Measurements from ENCODE around the gene ZNF451.

ZNF451 gene

GRCh38 chr6:57147955-57148858 is 58.2 kb downstream of the ZNF451 start:
- no peak for DNase-seq (ENCODE audit: low spot score)

DNA sequence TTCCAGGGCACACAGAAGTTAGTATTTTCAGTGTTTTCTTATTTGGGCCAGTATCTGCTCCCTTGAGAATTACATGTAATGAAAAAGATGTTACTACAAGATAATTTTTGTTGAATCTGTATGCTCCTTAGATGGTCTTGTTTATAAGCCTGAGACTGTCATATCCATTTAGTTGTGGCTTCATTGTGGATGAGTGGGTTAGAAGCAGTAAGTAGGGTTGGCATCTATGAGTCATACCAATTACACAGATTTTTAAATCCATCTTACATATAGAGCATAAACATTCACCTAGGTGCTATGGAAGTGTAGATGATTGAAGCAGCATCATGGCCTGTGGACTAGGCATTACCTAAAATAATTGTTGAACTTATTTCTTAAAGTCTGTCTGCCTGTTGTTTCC is 68.7 kb downstream of the ZNF451 start:
- no peak for DNase-seq (ENCODE audit: low spot score)

- DNase-seq (ENCODE audit: low spot score), result no peak
Measured at GRCh38 chr6:57159127-57159526, 69.1 kb downstream of the ZNF451 start.

DNA sequence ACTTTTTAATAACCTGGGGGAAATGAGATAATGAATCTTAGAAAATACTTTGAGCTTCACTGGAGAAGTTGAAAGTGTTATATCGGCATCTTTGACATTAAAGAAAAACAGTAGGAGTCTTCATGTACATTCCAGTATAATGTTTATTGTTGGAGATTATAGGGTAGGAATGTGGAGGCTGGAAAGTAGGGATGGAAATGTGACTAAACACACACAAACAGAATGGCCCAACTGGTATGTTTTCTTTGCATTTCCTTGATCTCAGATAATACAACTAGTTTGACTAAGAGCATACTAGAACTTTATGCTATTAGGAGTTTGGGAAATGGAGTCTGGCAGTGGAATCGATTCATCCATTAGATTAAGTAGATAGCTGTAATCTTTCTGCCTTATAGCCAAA is 72.0 kb downstream of the ZNF451 start:
- DNase-seq (ENCODE audit: low spot score), result no peak

DNA sequence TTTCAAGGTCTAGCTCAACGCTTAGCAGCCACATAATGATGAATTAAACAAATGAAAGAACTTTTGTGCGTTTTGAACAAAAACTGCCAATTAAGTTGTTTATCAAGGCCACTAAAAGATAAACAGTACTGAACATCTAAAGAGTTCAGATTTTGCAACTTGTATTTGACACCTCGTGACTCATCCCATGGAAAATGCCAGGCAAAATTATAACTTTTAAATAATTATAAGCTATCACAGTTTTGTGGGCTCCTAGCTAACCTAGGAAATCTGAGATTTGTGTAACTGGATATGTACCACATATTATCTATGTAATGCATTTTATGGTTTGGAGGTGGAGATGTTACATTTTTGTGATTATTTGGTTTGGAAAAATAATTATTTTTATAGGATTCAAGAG is 72.5 kb downstream of the ZNF451 start:
- DNase-seq (ENCODE audit: low spot score), result no peak

GRCh38 chr6:57163956-57164355 is 74.0 kb downstream of the ZNF451 start:
- no peak for DNase-seq (ENCODE audit: low spot score)

GRCh38 chr6:57165080-57165479 is 75.1 kb downstream of the ZNF451 start:
- no peak for DNase-seq (ENCODE audit: low spot score)

DNA sequence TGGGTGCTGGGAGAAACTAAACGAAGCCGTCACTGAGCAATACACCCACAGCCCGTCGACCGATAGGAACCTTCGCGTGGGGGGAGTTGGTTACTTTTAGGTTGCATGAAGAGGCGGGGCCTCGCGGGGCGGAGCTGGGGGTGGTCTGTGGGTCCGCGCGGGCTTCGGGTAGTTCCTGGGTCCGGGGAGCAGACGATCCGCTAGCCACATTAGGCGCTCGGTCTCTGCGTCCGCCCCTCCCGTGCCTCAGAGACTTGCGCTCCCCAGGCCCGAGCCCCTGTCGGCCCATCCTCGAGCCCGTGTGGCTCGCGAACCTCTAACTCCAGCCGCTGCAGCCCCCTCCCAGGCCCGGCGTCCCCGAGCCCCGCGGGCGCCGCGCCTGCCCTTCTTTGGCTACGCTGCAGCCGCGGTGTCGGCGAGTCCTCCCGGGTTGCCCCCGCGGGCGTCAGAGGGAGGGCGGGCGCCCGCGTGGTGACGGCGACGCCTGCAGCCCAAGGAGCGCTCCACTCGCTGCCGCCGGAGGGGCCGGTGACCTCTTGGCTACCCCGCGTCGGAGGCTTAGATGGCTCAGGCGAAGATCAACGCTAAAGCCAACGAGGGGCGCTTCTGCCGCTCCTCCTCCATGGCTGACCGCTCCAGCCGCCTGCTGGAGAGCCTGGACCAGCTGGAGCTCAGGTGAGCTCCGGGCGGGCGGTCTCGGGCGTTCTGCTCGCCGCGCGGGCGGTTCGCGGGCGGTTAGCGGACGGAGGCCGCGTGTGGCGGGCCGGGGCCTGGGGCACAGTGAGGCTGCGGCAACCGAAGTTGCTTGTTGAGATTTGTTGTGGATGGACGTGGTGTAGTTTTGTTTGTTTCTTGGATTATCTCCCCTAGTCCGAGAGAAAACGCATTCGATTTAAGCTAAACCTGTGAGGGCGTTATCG is 82.4 kb downstream of the ZNF451 start, which contains the start of gene BAG2:
BAG2 (plus strand) TSS at position 191 of the 920 bp plus-strand sequence; CDS start at position 563, 372 bp downstream.
- peak; percentile 87 for DNase-seq (ENCODE audit: low spot score)

DNA sequence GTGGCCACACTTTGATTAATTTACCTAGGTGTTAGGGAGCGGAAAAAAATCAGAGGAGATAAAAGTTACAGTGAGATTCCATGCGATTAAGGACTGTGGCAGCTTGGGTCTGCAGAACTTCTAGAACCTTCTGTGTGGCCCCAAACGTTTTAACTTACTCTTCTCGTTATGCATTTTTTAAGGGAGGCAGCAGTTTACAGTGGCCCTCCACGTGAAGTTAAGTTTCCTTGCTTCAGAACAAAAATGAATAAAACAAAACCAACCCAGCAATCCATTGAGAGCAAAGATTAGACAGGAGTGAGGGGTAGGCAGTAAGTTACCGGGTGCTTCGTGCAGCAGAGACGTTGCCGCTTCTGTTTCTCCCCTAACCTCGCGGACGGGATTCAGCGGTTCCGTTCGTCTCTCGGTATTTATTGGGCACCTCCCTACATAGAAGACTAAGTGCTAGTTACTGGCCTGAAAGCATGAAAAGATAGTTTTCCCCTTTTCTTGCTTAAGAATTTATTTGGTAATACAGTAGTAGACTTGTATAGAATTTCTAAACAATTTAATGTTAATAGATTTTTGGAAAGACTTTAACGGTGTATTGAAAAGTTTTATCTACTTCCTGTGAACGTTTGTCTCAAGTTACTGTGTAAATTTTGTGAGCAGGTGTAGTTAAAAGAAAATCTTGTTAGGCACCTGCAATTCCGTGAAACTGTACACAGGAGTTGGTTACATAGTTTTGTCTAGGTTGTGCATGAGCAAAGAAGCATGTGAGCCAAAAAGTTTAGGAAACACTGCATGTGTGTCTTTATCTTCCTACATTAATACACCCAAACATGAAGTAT is 83.3 kb downstream of the ZNF451 start:
- DNase-seq (ENCODE audit: low spot score), result peak; percentile 27

GRCh38 chr6:57173886-57174510 is 84.0 kb downstream of the ZNF451 start:
- DNase-seq (ENCODE audit: low spot score), result peak; percentile 69

DNA sequence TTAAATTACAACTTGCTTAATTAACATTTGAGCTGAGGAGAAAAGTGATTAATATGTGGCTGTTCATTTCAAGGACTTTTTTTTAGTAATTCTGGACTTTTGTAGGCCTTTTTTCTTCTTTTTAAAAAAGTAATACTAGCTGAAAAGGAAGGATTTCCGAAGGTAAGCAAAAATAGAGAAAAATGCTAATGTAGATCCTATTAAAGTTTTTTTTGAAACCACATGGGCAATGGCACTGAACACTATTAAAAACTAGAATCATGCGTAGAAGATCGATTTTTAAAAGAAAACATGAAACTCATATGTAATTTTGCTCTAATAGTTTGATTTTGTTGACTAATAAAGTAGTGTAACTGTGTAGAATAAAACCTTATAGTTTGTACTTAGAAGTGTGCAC is 84.5 kb downstream of the ZNF451 start:
- no peak for DNase-seq (ENCODE audit: low spot score)

DNA sequence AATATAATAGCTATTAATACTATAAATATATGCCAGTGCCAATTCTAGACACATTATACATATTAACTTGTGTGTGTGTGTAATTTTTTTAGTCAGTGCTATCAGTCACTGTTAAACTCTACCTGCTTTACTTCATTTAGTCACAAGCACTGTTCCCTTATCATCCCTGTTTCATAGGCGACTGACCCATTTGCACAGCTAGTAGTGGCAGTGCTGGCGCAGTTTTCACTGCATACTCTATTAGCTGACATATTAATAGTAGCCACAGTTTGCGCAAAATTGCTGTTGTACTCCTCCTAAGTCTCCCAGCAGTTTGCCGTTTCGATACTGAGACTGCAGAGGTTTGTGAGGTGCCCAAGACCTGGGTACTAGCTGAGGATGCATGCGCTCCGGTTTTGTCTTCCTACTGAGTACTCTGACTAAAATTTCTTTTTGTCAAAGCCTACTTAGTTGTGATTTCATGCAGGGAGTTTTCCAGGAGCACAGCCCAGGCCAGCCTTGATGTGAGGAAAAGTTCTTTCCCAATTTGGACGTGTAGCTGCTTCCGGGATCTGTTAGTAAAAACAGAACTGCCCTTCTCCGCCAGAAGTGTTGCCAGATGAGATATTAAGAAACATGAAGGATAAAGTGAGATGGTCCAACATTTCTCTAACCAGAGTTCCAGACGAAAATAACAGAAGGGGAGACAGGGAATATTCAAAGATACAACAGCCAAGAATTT is 87.7 kb downstream of the ZNF451 start:
- peak; percentile 28 for DNase-seq (ENCODE audit: low spot score)

DNA sequence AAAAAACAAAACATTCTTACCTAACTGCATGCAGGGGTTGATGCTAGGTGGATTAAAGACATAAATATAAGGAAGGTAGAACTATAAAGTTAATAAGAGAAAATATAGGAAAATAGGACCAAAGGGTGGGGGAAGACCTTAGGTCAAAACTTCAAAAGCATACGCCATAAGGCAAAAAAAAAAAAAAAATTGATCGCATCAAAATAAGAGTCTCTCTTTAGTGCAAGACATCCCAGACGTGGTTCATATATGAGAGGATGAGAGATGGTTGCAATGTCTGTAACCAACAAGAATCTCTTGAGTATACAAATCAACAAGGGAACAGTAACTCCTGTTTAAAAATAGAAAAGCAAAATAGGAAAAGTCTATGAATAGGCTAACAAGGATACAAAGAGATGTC is 90.6 kb downstream of the ZNF451 start:
- no peak for DNase-seq (ENCODE audit: low spot score)

GRCh38 chr6:57182017-57182432 is 92.0 kb downstream of the ZNF451 start:
- peak; percentile 18 for DNase-seq (ENCODE audit: low spot score)

GRCh38 chr6:57183336-57183735 is 93.3 kb downstream of the ZNF451 start:
- DNase-seq (ENCODE audit: low spot score), result no peak

DNA sequence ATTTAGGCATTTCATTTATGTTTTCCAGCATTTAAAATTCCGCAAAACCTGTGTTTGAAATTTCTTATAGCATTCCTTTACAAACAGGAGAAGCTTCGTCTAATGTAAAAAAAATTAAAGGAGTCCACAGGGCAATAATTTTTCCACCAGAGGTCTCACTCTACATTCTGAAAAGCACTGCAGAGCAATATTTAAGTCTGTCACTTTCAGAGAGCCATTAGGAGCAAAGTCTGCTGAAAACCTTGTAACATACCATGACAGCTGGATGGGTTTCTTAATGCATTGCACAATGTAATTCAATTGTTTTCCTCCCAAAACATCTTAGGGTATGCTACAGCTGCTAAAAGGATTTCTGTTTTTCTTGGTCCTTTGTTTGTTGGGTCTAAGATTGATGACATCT is 100.2 kb downstream of the ZNF451 start:
- peak; percentile 11 for DNase-seq (ENCODE audit: low spot score)

GRCh38 chr6:57193177-57193576 is 103.2 kb downstream of the ZNF451 start:
- no peak for DNase-seq (ENCODE audit: low spot score)

GRCh38 chr6:57195457-57195856 is 105.5 kb downstream of the ZNF451 start:
- DNase-seq (ENCODE audit: low spot score), result no peak

DNA sequence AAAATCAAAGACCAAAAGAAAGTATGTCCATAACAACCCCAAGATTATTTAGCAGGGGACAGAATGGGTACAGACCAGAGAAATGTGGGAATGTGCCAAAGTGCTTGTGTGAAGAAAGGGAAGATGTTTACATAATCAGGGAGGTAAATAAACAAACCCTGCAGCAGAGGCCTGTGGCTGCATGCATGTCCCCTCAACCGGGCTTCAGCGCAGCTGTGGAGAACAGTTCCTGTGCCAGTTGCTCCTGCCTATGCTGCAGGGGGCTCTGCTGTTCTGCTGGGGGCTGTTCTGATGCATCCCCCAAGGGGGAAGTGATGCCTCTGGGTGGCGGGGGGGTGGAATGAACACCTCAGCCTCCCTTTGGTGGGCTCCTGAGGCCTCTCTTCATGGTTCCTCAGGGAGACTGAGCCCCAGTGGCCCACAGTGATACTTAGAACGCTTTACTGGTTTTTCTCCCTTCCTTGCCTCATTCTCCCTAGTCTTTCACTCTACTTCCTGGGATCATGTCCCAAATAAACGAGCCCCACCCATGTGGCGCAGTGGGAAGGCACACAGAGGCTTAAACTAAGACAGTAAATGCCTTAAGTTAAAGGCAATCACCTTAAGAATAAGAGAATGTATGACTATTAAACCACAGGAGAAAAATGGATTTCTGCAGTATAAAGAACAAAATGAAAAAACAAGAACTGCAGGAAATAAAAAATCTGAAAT is 109.1 kb downstream of the ZNF451 start:
- peak; percentile 23 for DNase-seq (ENCODE audit: low spot score)

GRCh38 chr6:57201718-57202117 is 111.7 kb downstream of the ZNF451 start:
- DNase-seq (ENCODE audit: low spot score), result no peak

Data from AG08396 (cell line).